GM10266 (cell line): Measurements from ENCODE around the gene STXBP6.

Experiments used
- DNase-seq: peaks from one replicate; pipeline ENCODE4 v3.0.0; 2012; ENCODE audit errors: extremely low spot score
- TF ChIP-seq, protein P1 (sequence below): IDR thresholded peaks from 2 replicates; pipeline ENCODE4 v1.5.1; 2012; ENCODE audit warnings: mild to moderate bottlenecking, low read depth; ENCODE audit not compliant: control insufficient read depth, insufficient read depth; ENCODE audit errors: missing control alignments

STXBP6 gene

DNA sequence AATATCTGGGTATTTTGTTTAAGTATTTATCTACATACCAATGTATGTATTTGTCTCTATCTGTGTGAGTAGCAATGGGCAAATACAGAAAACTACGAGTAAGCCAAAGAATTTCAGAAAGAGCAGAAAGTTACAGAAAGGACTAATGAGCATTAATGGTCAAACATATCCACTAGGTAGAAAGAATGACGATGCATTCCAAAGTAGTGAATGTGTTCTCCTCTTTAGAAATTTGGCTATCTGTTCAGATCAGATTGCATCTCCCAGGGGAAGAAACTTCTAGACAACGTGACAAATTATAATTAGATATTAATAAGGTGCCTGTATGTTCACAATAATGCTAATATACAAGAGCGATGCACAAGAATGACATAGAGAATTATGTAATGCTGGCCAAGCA, 221.5 kb downstream of the STXBP6 start:
- no peak for DNase-seq
- TF ChIP-seq, protein P1, sequence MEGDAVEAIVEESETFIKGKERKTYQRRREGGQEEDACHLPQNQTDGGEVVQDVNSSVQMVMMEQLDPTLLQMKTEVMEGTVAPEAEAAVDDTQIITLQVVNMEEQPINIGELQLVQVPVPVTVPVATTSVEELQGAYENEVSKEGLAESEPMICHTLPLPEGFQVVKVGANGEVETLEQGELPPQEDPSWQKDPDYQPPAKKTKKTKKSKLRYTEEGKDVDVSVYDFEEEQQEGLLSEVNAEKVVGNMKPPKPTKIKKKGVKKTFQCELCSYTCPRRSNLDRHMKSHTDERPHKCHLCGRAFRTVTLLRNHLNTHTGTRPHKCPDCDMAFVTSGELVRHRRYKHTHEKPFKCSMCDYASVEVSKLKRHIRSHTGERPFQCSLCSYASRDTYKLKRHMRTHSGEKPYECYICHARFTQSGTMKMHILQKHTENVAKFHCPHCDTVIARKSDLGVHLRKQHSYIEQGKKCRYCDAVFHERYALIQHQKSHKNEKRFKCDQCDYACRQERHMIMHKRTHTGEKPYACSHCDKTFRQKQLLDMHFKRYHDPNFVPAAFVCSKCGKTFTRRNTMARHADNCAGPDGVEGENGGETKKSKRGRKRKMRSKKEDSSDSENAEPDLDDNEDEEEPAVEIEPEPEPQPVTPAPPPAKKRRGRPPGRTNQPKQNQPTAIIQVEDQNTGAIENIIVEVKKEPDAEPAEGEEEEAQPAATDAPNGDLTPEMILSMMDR = no peak

DNA sequence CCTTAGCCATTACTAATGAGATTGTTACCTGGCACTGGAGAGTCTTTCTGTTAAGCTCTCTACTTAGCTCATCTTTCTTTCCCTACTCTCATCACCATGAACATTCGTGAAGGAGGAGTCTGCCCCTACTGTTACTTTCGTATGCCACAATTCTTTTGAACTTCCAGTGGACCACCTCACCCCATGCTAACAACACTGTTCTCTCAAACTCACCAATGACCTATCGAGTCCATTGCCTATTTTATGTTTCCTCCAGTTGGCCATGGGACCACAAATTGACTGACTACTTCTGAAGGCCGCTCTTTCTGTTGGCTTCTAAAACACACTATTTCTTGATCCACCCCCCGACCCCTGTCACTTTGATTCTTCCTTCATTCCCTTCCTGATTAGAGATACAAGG, 223.6 kb downstream of the STXBP6 start:
- no peak for DNase-seq
- TF ChIP-seq, protein P1 = no peak

DNA sequence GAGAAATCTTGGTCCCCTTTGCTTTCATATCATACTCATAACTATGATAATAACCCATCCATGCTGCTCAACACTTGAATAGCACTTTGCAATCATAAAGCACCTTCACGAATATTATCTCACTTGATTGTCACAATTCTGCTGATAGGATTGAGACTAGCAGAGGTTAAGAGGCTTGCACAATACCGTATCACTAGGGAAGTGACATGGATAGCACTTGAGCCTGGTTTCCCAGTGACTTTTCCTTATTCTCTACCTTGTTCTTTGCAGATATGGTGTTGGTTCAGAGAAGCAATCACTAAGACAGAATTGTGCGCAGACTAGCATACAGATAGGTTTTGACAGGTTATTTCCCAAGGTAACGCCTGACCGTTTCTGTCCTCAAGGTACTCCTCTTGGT, 229.3 kb downstream of the STXBP6 start:
- TF ChIP-seq, protein P1 = no peak
- DNase-seq = no peak

DNA sequence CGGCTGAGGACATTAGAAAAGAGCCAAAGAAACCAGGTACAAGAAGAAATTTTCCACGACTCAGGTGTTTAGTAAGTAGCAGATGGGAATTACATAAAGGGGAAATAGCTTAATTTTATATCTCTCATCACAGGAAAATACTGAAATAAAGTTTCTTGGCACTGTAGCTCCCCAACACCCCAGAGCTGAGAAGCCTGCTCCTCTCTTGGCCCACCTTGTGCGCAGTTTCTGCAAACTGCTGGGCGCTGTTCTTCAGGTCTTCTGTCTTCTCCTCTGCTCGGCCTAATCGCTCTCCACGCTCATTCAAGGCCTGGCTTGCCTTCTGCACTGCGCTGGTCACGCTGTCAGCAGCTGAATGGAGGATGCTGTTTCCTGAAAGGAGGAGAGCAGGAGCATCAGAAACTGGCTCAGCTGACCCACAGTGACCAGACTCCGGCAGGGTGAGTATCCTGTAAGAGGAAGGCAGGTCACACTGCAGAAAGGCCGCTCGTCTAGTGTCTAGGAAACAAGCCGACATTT, 231.1 kb downstream of the STXBP6 start:
- TF ChIP-seq, protein P1 = no peak
- no peak for DNase-seq

DNA sequence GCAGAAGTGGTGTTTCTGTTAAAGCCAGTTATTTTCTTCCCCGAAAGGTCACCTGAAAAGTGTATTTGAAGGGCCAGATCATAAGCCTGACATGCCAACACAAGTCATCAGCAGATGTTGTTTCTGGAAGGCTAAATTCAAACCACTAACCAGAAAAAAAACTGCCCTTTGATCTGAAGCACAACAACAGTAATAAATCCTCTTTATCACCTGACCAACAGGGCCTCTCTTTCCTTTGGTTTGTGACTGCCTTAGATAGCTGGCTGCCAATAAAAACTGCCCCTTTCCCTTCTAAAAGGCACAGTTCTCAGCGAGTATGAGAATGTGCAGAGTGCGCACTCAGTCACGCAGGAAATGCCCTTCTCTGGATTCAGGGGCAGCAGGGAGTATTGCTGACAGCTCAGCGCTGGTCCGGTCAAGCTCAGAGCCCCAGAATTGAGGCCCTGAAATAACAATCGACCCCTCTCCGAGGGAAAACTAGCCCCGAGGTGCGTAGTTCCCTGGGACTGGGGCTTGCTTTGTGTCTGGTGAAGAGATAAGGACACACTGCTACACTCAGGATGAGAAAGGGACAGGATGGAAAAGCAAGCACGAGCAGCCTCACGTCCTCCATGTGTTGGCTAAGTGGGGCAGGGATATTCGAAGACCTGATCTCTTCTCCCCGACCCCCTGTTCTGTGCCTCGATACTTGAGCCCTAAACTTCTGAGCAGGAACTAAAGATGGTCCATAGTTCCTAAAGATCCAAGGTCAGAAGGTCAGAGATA, 231.7 kb downstream of the STXBP6 start:
- TF ChIP-seq, protein P1 = no peak
- no peak for DNase-seq

DNA sequence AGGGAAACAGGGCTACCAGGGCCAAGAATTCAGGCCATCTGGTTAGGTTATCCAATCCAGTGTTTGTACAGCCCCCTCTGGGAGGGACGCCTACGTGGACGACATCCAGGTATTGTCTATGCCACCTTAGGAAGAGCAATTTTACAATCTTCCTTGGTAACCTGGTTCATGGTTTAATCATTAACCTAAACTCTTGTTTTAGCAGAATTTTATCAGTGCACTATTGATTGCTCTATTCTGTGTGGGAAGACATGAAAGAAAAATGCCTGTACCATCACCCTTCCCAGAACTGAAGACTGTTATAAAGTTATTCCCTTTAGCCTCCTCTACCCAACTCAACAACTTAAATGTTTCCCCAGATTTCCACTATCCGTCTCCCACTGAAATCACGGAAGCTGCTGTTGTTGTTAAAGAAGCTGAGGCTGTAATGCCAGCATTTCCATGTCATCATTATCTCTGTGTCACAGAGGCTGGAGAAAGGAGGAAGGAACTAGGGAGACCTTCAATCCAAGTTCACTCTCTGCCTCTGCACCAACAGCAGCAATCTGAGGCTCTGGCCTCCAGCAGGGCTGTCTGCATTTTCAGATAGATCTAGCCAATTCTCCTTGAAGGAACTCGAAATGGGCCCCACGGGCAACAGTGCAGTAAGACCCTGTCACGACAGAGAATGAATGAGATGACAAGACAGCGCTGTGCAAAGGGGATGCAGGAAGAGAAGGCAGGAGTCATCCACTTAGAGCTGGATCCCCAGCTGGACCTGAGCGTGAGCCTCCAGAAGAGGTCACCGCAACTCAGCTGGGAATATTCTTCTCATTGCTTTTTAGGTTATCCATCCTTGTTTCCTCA, 232.5 kb downstream of the STXBP6 start:
- TF ChIP-seq, protein P1 = no peak
- DNase-seq = no peak

DNA sequence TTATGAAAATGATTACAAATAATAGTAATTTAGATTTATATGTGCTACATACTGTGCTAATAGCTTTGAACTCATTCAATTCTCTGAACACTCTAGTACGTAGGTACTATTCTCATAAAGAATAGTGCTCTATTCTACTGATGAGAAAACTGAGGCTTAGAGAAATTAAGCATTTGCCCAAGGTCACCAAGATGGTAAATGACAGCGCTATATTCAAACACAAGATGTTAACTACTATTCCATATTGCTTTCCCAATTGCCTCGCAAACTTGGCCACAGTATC, 233.1 kb downstream of the STXBP6 start:
- DNase-seq = no peak
- TF ChIP-seq, protein P1 = no peak
